ENCODE results near the gene DIAPH3.

Gene DIAPH3

GRCh38 chr13:59631271-59631670, 532.5 kb downstream of the DIAPH3 start:
- H3K4me1 ChIP-seq (ENCODE audit: control insufficient read depth in 1 of 2, insufficient read depth in 1 of 2, low read depth in 1 of 2, low read length in 1 of 2): peaks cover 13 to 19% of the 10 kb centered on the region in 2 experiments
- TF ChIP-seq, protein P1, sequence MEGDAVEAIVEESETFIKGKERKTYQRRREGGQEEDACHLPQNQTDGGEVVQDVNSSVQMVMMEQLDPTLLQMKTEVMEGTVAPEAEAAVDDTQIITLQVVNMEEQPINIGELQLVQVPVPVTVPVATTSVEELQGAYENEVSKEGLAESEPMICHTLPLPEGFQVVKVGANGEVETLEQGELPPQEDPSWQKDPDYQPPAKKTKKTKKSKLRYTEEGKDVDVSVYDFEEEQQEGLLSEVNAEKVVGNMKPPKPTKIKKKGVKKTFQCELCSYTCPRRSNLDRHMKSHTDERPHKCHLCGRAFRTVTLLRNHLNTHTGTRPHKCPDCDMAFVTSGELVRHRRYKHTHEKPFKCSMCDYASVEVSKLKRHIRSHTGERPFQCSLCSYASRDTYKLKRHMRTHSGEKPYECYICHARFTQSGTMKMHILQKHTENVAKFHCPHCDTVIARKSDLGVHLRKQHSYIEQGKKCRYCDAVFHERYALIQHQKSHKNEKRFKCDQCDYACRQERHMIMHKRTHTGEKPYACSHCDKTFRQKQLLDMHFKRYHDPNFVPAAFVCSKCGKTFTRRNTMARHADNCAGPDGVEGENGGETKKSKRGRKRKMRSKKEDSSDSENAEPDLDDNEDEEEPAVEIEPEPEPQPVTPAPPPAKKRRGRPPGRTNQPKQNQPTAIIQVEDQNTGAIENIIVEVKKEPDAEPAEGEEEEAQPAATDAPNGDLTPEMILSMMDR (IDR thresholded peaks at IDR 0.05): no peak

GRCh38 chr13:59625111-59625510, 538.6 kb downstream of the DIAPH3 start:
- H3K36me3 ChIP-seq: no peaks in the 10 kb centered on the region
- TF ChIP-seq, protein P1 (IDR thresholded peaks at IDR 0.05): no peak
- H3K9me3 ChIP-seq: no peaks in the 10 kb centered on the region
- H3K4me3 ChIP-seq (ENCODE audit: low read depth in 1 of 2, low read length in 1 of 2): no peak overlapping the region
- H3K27me3 ChIP-seq: no peaks in the 10 kb centered on the region
- no peak overlapping the region for H3K27ac ChIP-seq
- peaks cover 13 to 19% of the 10 kb centered on the region in 2 experiments for H3K4me1 ChIP-seq (ENCODE audit: control insufficient read depth in 1 of 2, insufficient read depth in 1 of 2, low read depth in 1 of 2, low read length in 1 of 2)

More at GRCh38 chr13:59631271-59631670, 532.5 kb downstream of the DIAPH3 start:
- no peak overlapping the region for H3K4me3 ChIP-seq (ENCODE audit: low read depth in 1 of 2, low read length in 1 of 2)
- H3K9me3 ChIP-seq: no peaks in the 10 kb centered on the region
- H3K27me3 ChIP-seq: peaks cover 5% of the 10 kb centered on the region
- no peaks in the 10 kb centered on the region for H3K36me3 ChIP-seq
- H3K27ac ChIP-seq: no peak overlapping the region

GRCh38 chr13:59623206-59623915, 540.4 kb downstream of the DIAPH3 start:
- Histone ChIP-seq H3K27ac (no peak overlapping the region), H3K27me3 (no peaks in the 10 kb centered on the region), H3K9me3 (no peaks in the 10 kb centered on the region), H3K4me3 (ENCODE audit: low read depth in 1 of 2, low read length in 1 of 2) (no peak overlapping the region), H3K4me1 (ENCODE audit: control insufficient read depth in 1 of 2, insufficient read depth in 1 of 2, low read depth in 1 of 2, low read length in 1 of 2) (peaks cover 11 to 15% of the 10 kb centered on the region in 2 experiments), H3K36me3 (no peaks in the 10 kb centered on the region)
- TF ChIP-seq, protein P1 (IDR thresholded peaks at IDR 0.05): no peak

DNA sequence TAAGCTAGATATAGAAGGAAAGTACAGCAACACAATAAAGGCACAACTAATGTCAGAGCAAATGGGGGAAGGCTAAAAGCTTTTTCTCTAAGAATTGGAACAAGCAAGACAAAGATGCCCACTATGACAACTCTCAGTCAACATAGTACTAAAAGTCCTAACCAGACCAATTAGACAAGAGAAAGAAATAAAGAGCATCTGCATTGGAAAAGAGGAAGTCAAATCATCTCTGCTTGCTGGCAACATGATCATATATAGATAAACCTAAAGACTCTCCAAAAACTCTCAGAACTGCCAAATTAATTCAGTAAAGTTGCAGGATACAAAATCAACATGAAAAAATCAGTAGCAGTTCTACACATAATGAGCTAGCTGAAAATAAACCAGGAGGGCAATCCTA, 542.0 kb downstream of the DIAPH3 start:
- Histone ChIP-seq H3K27ac (no peak overlapping the region), H3K4me1 (ENCODE audit: control insufficient read depth in 1 of 2, insufficient read depth in 1 of 2, low read depth in 1 of 2, low read length in 1 of 2) (no peaks in the 10 kb centered on the region), H3K4me3 (ENCODE audit: low read depth in 1 of 2, low read length in 1 of 2) (no peak overlapping the region), H3K27me3 (no peaks in the 10 kb centered on the region), H3K36me3 (no peaks in the 10 kb centered on the region), H3K9me3 (peaks cover 3% of the 10 kb centered on the region)
- TF ChIP-seq, protein P1 (IDR thresholded peaks at IDR 0.05): no peak
